IMR-90 (cell line): ENCODE data around the gene PPP1R12B. TPM values are rescaled to one million over a fixed set of nuclear protein-coding genes. Genes with fewer than 3 reads are reported as not detected.

Source experiments
- ATAC-seq: fragments of 200-7000 bp; cut with Tn5 transposase; 2 replicates; pipeline ENCODE4 v1.9.1; 2020; ENCODE audit warnings: low read depth, mild to moderate bottlenecking, moderate library complexity
- BruUV-seq: library from RNA; stranded (reverse); fragments of 400-500 nt; replicated peaks from 2 replicates; lab custom pipeline; 2021; lab: Mats Ljungman, UMichigan
- CTCF ChIA-PET: fragments of 300-600 bp; formaldehyde crosslinking; extraction: SDS; loops from one replicate; lab custom pipeline; 2021; ENCODE audit warnings: antibody characterized with exemption; lab: Yijun Ruan, JAX
- POLR2A ChIA-PET: fragments of 300-600 bp; sonication (Branson Sonifier 250); formaldehyde crosslinking; loops from one replicate; lab custom pipeline; 2022; ENCODE audit warnings: antibody characterized with exemption; ENCODE audit not compliant: unreplicated experiment; lab: Charles Lee
- DNase-seq: peaks from one replicate; pipeline ENCODE4 v3.0.0; 2013
- H2AFZ ChIP-seq: replicated peaks from 2 replicates; pipeline ENCODE3; 2013; ENCODE audit warnings: low read length, mild to moderate bottlenecking; ENCODE audit not compliant: poor library complexity
- H2AK5ac ChIP-seq: 2 replicates; pipeline ENCODE4 v1.6.1; 2013; ENCODE audit warnings: low read depth, low read length, inconsistent platforms
- H2AK9ac ChIP-seq: replicated peaks from 2 replicates; pipeline ENCODE3; 2013; ENCODE audit warnings: mild to moderate bottlenecking, low read depth, low read length, moderate library complexity; ENCODE audit not compliant: poor library complexity
- H2BK120ac ChIP-seq: 2 replicates; pipeline ENCODE4 v1.6.1; 2013; ENCODE audit warnings: low read depth, low read length, inconsistent platforms
- H2BK15ac ChIP-seq: 3 replicates; pipeline ENCODE4 v1.6.1; 2013; ENCODE audit warnings: low read depth, low read length, inconsistent platforms
- H2BK20ac ChIP-seq: 2 replicates; pipeline ENCODE4 v1.6.1; 2013; ENCODE audit warnings: low read depth, mild to moderate bottlenecking, inconsistent platforms, low read length, moderate library complexity
- H2BK5ac ChIP-seq: 2 replicates; pipeline ENCODE4 v1.6.1; 2013; ENCODE audit warnings: mild to moderate bottlenecking, low read depth, low read length, inconsistent platforms; ENCODE audit not compliant: poor library complexity, severe bottlenecking
- H3K14ac ChIP-seq: replicated peaks from 2 replicates; pipeline ENCODE4 v1.6.1; 2013; ENCODE audit warnings: low read depth, low read length, inconsistent platforms
- H3K18ac ChIP-seq: 2 replicates; pipeline ENCODE4 v1.6.1; 2013; ENCODE audit warnings: low read depth, low read length, control low read depth
- H3K23ac ChIP-seq: 2 replicates; pipeline ENCODE4 v1.6.1; 2013; ENCODE audit warnings: low read depth, low read length, inconsistent platforms
- H3K27ac ChIP-seq: 2 replicates; pipeline ENCODE4 v1.5.1; 2013; ENCODE audit warnings: mild to moderate bottlenecking, control low read depth, low read length; ENCODE audit not compliant: insufficient read depth
- H3K27me3 ChIP-seq: 2 replicates; pipeline ENCODE4 v1.6.1; 2013; ENCODE audit warnings: low read length; ENCODE audit not compliant: control insufficient read depth, insufficient read depth
- H3K36me3 ChIP-seq: 2 replicates; pipeline ENCODE4 v1.6.1; 2013; ENCODE audit warnings: low read length, mixed read lengths; ENCODE audit not compliant: control insufficient read depth, insufficient read depth
- H3K4ac ChIP-seq: 2 replicates; pipeline ENCODE4 v1.6.1; 2013; ENCODE audit warnings: low read depth, low read length, inconsistent platforms
- H3K4me1 ChIP-seq: 2 replicates; pipeline ENCODE4 v1.6.1; 2013; ENCODE audit warnings: low read length, mixed read lengths; ENCODE audit not compliant: control insufficient read depth, insufficient read depth
- H3K4me2 ChIP-seq: 2 replicates; pipeline ENCODE4 v1.6.1; 2013; ENCODE audit warnings: low read depth, mild to moderate bottlenecking, control low read depth, low read length, moderate library complexity
- H3K4me3 ChIP-seq: 2 replicates; pipeline ENCODE4 v1.5.1; 2013; ENCODE audit warnings: low read depth, mild to moderate bottlenecking, control low read depth, low read length, moderate library complexity; ENCODE audit not compliant: insufficient read depth
- H3K56ac ChIP-seq: 2 replicates; pipeline ENCODE4 v1.6.1; 2013; ENCODE audit warnings: low read length, inconsistent platforms; ENCODE audit not compliant: insufficient read depth; ENCODE audit errors: extremely low read depth
- H3K79me1 ChIP-seq, 2 experiments: 2 replicates each; pipeline ENCODE4 v1.6.1; 2013; ENCODE audit warnings: low read length in 2 of 2, inconsistent platforms in 1 of 2, low read depth in 1 of 2
- H3K9ac ChIP-seq: 2 replicates; pipeline ENCODE4 v1.6.1; 2013; ENCODE audit warnings: low read depth, low read length, control low read depth
- H3K9me1 ChIP-seq: 2 replicates; pipeline ENCODE4 v1.6.1; 2013; ENCODE audit warnings: low read length, inconsistent platforms; ENCODE audit not compliant: insufficient read depth
- H3K9me3 ChIP-seq: 2 replicates; pipeline ENCODE4 v1.6.1; 2013; ENCODE audit warnings: low read length; ENCODE audit not compliant: control insufficient read depth, insufficient read depth
- H4K20me1 ChIP-seq: 2 replicates; pipeline ENCODE4 v1.6.1; 2013; ENCODE audit warnings: low read length, inconsistent platforms; ENCODE audit not compliant: insufficient read depth
- H4K5ac ChIP-seq: 2 replicates; pipeline ENCODE4 v1.6.1; 2013; ENCODE audit warnings: mild to moderate bottlenecking, low read depth, low read length, control low read depth
- H4K8ac ChIP-seq, 2 experiments: 2 replicates each; pipeline ENCODE4 v1.6.1; 2013; ENCODE audit warnings: low read depth in 2 of 2, low read length in 2 of 2, control low read depth in 1 of 2, inconsistent platforms in 1 of 2
- H4K91ac ChIP-seq: 2 replicates; pipeline ENCODE4 v1.6.1; 2013; ENCODE audit warnings: low read depth, low read length, inconsistent platforms; ENCODE audit not compliant: insufficient read depth
- BHLHE40 ChIP-seq: fragments of 150-350 bp; IDR thresholded peaks from 2 replicates; pipeline ENCODE4 v1.6.1; 2016; ENCODE audit warnings: mild to moderate bottlenecking, low read depth, low read length
- CEBPB ChIP-seq: IDR thresholded peaks from 2 replicates; pipeline ENCODE4 v1.6.1; 2012; ENCODE audit warnings: low read depth, low read length, improper control_type of control experiment
- CHD1 ChIP-seq: IDR thresholded peaks from 2 replicates; pipeline ENCODE4 v1.6.1; 2012; ENCODE audit warnings: low read depth, low read length, improper control_type of control experiment
- FOS ChIP-seq: fragments of 150-350 bp; IDR thresholded peaks from 2 replicates; pipeline ENCODE4 v1.6.1; 2016; ENCODE audit warnings: low read depth, low read length
- MAFK ChIP-seq: IDR thresholded peaks from 2 replicates; pipeline ENCODE4 v1.6.1; 2012; ENCODE audit warnings: low read depth, low read length, improper control_type of control experiment
- MAZ ChIP-seq: IDR thresholded peaks from 2 replicates; pipeline ENCODE4 v1.6.1; 2012; ENCODE audit warnings: low read depth, mild to moderate bottlenecking, low read length, improper control_type of control experiment, moderate library complexity, borderline replicate concordance
- MXI1 ChIP-seq: IDR thresholded peaks from 2 replicates; pipeline ENCODE4 v1.6.1; 2012; ENCODE audit warnings: low read depth, mild to moderate bottlenecking, low read length, moderate library complexity, borderline replicate concordance
- NFE2L2 ChIP-seq: fragments of 150-350 bp; IDR thresholded peaks from 2 replicates; pipeline ENCODE4 v1.6.1; 2016; ENCODE audit warnings: low read depth, mild to moderate bottlenecking, low read length
- POLR2A ChIP-seq: IDR thresholded peaks from 2 replicates; pipeline ENCODE4 v1.6.1; 2012; ENCODE audit warnings: mild to moderate bottlenecking, low read depth, low read length
- RAD21 ChIP-seq: IDR thresholded peaks from 2 replicates; pipeline ENCODE4 v1.6.1; 2012; ENCODE audit warnings: low read length, improper control_type of control experiment
- RCOR1 ChIP-seq: IDR thresholded peaks from 2 replicates; pipeline ENCODE4 v1.6.1; 2012; ENCODE audit warnings: mild to moderate bottlenecking, low read length, improper control_type of control experiment; ENCODE audit not compliant: insufficient replicate concordance
- RFX5 ChIP-seq: IDR thresholded peaks from 2 replicates; pipeline ENCODE4 v1.8.0; 2012; ENCODE audit warnings: low read depth, mild to moderate bottlenecking, low read length, moderate library complexity
- SMC3 ChIP-seq: fragments of 150-350 bp; IDR thresholded peaks from 2 replicates; pipeline ENCODE4 v1.6.1; 2016; ENCODE audit warnings: low read depth, mild to moderate bottlenecking, antibody characterized with exemption, low read length, moderate library complexity
- WGBS, 2 experiments: methylation state at CpG; one replicate each; pipeline versions ENCODE4 v1.1.5 to v1.1.7; 2013; ENCODE audit warnings: missing lambda C conversion rate in 2 of 2; ENCODE audit not compliant: insufficient read length in 1 of 2; ENCODE audit errors: extremely low coverage in 2 of 2; 5-methylcytosine and 5-hydroxymethylcytosine counted together
- dilution Hi-C: fragments of 300-500 bp; cut with HindIII; formaldehyde crosslinking; loops from one replicate; pipeline ENCODE4 v1.14.3; 2018; ENCODE audit warnings: low sequenced_read_pairs; ENCODE audit not compliant: unreplicated experiment
- in situ Hi-C: fragments of 300-500 bp; cut with MboI; formaldehyde crosslinking; loops from 3 replicates; pipeline ENCODE4 v1.14.3; 2019; ENCODE audit warnings: low sequenced_read_pairs, inconsistent platforms, mixed read lengths
- intact Hi-C: fragments of 100-400 bp; cut with micrococcal nuclease; formaldehyde crosslinking; loops from 2 replicates; pipeline ENCODE4 v1.10.0; 2022
- polyA plus RNA-seq, 3 experiments: library from polyadenylated mRNA; depleted of rRNA; stranded (reverse); fragments of >200 nt; gene quantifications; 2 replicates each; pipeline ENCODE4 v1.2.3, GENCODE V29; 2012; ENCODE audit warnings: low replicate concordance in 1 of 3
- total RNA-seq: library from RNA; depleted of rRNA; stranded (reverse); fragments of >200 nt; gene quantifications from 2 replicates; pipeline ENCODE4 v1.2.3, GENCODE V29; 2012
- TF ChIP-seq, protein P1 (sequence below): fragments of 150-350 bp; IDR thresholded peaks from 2 replicates; pipeline ENCODE4 v1.6.1; 2016; ENCODE audit warnings: low read depth, mild to moderate bottlenecking, low read length, moderate library complexity, borderline replicate concordance
- TF ChIP-seq, protein P2 (sequence below): fragments of 150-350 bp; IDR thresholded peaks from 2 replicates; pipeline ENCODE4 v1.6.1; 2017; ENCODE audit warnings: mild to moderate bottlenecking, antibody characterized with exemption, low read length, low read depth

Gene PPP1R12B
- total and polyA plus RNA-seq, 2 of the 4 experiments (the other 2 are of a cell fraction): 8.5 to 12.0 TPM

DNA sequence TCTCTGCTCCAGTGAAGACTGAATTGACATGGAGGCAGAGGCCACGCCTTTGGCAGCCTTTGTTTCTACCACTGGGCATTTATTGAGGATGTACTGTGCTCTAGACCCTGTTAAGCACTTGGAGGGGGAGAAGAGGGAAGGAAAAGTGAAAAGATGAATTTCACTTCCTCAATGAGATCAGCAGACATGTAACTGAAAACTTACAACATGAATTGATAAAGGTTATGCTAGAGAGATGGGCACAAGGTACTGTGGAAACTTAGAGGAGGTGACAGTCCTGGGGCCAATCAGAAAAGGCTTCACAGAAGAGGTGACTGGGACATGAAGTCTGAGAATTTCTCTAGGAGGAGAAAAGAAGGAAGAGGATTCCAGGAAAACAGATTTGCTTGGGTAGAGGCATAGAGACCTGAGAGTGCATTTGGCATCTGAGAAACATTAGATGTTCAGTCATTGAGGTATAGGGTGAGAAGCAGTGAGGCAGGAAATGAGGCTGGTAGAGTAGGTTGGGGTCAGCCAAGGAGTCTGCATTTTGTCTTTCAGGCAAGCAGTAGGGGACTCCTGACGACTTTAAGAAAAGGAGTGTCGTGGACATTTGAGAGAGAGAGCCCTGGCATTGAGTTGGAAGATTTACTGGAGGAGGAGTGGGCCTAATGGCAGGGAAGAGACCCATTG, 248.7 kb downstream of the PPP1R12B start:
- Histone ChIP-seq H3K9me1 (peaks cover 14% of the 10 kb centered on the region), H3K4ac (peak overlapping the region; percentile 34), H2AK9ac (peak overlapping the region; percentile 8), H3K18ac (no peak overlapping the region; the same call in 1 of the 2 replicates), H2BK120ac (peak overlapping the region; percentile 64; the same call in 1 of the 2 replicates), H2AK5ac (0 out of 2 replicates have a peak overlapping the region, but pooled peaks have one; percentile 51), H2BK5ac (no peak overlapping the region), H3K14ac (no peak overlapping the region), H3K4me1 (peaks cover 9% of the 10 kb centered on the region), H3K9ac (no peak overlapping the region), H4K91ac (peak overlapping the region; percentile 23; the same call in 1 of the 2 replicates), H2BK20ac (no peak overlapping the region; the same call in none of the 2 replicates), H3K79me1 (no peaks in the 10 kb centered on the region), H3K27me3 (no peaks in the 10 kb centered on the region), H3K4me3 (no peak overlapping the region), H3K9me3 (no peaks in the 10 kb centered on the region), H4K8ac (no peak overlapping the region), H2BK15ac (peak overlapping the region; percentile 26; the same call in 2 of the 3 replicates), H3K56ac (no peak overlapping the region), H3K23ac (no peak overlapping the region), H2AFZ (no peak overlapping the region), H3K4me2 (no peak overlapping the region), H3K36me3 (no peaks in the 10 kb centered on the region), H3K27ac (no peak overlapping the region), H4K20me1 (no peaks in the 10 kb centered on the region), H4K5ac (no peak overlapping the region)
- dilution Hi-C loops: no loop called here
- CTCF ChIA-PET: no interaction called here
- ATAC-seq (no peak), DNase-seq (no peak)
- intact Hi-C loops: no loop called here
- POLR2A ChIA-PET: no interaction called here
- BruUV-seq: no TSS peak
- WGBS, 2 experiments: 92% methylated on average over 2 of the region's 3 CpGs; no CpG with 5 or more reads in 1 of the 2 experiments
- in situ Hi-C loops: loop anchor here (5.0 kb wide), 1 partner anchor 105 kb away; no protein-coding TSS in a partner anchor
- TF ChIP-seq FOS (no peak), RFX5 (no peak), MXI1 (no peak), BHLHE40 (no peak), MAZ (no peak), SMC3 (no peak), MAFK (no peak), RAD21 (no peak), CHD1 (no peak), NFE2L2 (no peak), CEBPB (no peak), POLR2A (no peak), RCOR1 (no peak)
- TF ChIP-seq, protein P1, sequence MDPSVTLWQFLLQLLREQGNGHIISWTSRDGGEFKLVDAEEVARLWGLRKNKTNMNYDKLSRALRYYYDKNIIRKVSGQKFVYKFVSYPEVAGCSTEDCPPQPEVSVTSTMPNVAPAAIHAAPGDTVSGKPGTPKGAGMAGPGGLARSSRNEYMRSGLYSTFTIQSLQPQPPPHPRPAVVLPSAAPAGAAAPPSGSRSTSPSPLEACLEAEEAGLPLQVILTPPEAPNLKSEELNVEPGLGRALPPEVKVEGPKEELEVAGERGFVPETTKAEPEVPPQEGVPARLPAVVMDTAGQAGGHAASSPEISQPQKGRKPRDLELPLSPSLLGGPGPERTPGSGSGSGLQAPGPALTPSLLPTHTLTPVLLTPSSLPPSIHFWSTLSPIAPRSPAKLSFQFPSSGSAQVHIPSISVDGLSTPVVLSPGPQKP: no peak
- TF ChIP-seq, protein P2, sequence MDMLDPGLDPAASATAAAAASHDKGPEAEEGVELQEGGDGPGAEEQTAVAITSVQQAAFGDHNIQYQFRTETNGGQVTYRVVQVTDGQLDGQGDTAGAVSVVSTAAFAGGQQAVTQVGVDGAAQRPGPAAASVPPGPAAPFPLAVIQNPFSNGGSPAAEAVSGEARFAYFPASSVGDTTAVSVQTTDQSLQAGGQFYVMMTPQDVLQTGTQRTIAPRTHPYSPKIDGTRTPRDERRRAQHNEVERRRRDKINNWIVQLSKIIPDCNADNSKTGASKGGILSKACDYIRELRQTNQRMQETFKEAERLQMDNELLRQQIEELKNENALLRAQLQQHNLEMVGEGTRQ: no peak
